ENCODE measurements around the gene PAN3. TPM values are rescaled to one million over a fixed set of nuclear protein-coding genes. Genes with fewer than 3 reads are reported as not detected.

Gene PAN3
- total RNA-seq, 1 donor from 2014 or later: 32.7 TPM

DNA sequence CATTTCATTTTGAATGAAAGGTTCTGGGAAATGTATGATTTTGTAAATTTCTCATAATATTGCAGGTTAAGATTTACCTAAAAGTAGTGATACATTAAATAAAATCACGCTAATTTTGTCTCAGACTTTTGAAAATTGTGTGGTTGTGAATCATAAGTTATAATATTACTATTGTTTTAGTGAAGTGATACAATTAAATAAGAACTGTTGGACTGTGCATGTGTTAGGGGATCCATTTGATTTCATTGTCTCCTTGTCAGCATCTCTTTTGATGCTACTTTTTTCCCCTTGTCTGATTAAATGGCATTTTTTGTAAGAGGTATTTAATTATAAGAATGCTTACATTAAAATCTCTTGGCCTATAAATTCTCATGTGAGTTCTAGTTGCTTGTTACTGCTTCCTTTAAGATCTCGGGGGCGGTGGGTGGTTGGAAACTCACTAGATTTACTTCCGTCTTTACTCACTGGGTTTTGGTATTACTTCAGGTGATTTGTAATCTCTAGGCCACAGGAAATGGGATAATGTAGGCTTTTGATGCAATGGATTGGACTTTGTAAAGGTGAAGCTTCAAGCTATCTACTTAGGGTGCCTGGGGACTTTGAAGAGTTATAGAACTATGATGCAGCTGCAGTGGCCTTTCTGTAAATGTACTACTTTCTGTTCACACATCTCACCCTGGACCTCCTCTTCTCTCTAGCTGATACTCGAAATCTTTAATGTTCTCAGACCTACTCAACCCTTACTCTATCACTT lies 66.5 kb downstream of the PAN3 start:
- Mint-ChIP-seq H3K36me3 (ENCODE audit: low read depth) (peaks cover 38% of the 10 kb centered on the region), H3K9me3 (peaks cover 8% of the 10 kb centered on the region), H3K27ac (peak overlapping the region; percentile 74), H3K27me3 (no peaks in the 10 kb centered on the region), H3K4me1 (peaks cover 17% of the 10 kb centered on the region), H3K4me3 (peak overlapping the region; percentile 28)
- DNase-seq: no peak
- intact Hi-C loops (cut with micrococcal nuclease): loop anchor here (1.0 kb wide), 3 partner anchors 58 to 66 kb away; no protein-coding TSS in a partner anchor

DNA sequence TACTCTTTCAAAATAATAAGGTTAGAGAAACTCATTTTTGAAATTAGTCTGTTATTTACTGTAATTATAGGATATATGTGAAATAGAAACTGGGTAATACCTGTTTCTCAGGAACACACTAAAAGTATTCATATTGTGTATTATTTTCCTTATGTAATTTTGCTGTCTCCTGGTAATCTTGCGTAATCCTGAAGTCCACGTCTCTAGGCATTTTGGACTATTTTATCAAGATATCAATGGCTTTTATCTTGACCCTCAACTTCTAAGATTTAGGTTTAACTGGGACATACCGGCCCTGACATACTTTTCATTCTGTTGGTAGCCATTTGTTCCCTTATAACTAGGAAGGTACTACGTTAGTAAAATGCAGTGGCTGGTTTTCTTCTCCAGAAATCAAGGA lies 80.3 kb downstream of the PAN3 start:
- no peak overlapping the region for H3K27ac Mint-ChIP-seq
- H3K27me3 Mint-ChIP-seq: no peaks in the 10 kb centered on the region
- no peak overlapping the region for H3K4me3 Mint-ChIP-seq
- DNase-seq: no peak
- peaks cover 1% of the 10 kb centered on the region for H3K4me1 Mint-ChIP-seq
- peaks cover 8% of the 10 kb centered on the region for H3K9me3 Mint-ChIP-seq
- intact Hi-C loops (cut with micrococcal nuclease): no loop called here
- peaks cover 18% of the 10 kb centered on the region for H3K36me3 Mint-ChIP-seq (ENCODE audit: low read depth)

DNA sequence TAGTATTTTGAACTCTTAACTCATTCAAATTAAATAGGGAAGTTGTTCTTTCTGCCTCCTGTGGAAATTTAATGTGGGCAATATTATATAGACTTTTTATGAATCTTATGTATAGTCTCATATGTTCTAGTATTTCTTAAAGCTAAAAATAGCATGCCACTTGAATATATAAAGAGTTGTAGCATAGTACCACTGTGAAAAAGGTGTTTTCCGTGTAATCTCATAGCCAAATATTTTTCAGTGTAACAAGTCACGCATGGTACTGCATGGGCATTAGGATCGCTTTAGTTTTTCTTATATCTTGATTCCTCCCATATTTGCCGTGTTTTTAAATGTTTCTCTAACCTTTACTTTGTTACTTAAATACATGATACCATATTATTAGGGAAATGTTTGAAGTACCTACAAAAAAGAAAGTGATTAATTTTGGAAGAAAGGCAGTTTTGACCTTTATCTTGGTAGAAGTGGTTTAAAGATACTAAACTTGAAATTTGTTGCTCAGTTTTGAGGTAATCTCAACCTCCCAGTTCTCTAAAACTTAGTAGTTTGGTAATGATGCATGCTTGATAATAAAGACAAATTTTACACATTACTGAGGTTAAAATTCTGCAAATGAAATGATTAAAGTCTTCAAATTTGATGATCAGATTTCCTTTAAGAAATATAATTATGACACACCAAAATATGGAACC lies 81.2 kb downstream of the PAN3 start:
- intact Hi-C loops (cut with micrococcal nuclease): no loop called here
- Mint-ChIP-seq H3K4me3 (no peak overlapping the region), H3K27me3 (no peaks in the 10 kb centered on the region), H3K27ac (no peak overlapping the region), H3K4me1 (peaks cover 1% of the 10 kb centered on the region), H3K9me3 (peaks cover 3% of the 10 kb centered on the region), H3K36me3 (ENCODE audit: low read depth) (peaks cover 16% of the 10 kb centered on the region)
- DNase-seq: no peak

DNA sequence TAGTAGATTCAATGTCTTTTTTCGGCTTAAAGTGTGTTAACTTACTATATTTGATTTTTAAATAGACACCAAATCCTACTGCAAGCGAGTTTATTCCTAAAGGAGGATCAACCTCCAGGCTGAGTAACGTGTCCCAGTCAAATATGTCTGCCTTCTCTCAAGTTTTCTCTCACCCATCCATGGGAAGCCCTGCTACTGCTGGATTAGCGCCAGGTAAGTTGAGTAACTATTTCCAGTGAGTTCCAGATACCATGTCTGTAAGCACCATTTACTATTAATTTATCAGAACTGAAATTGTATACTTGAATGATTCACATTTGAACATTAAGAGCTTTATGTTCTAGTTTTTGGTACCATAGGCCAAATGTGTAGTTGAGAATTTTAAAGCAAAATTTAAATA lies 81.8 kb downstream of the PAN3 start:
- Mint-ChIP-seq H3K27ac (no peak overlapping the region), H3K4me3 (no peak overlapping the region), H3K27me3 (no peaks in the 10 kb centered on the region), H3K36me3 (ENCODE audit: low read depth) (peaks cover 13% of the 10 kb centered on the region), H3K9me3 (no peaks in the 10 kb centered on the region), H3K4me1 (peaks cover 1% of the 10 kb centered on the region)
- no peak for DNase-seq
- intact Hi-C loops (cut with micrococcal nuclease): no loop called here

DNA sequence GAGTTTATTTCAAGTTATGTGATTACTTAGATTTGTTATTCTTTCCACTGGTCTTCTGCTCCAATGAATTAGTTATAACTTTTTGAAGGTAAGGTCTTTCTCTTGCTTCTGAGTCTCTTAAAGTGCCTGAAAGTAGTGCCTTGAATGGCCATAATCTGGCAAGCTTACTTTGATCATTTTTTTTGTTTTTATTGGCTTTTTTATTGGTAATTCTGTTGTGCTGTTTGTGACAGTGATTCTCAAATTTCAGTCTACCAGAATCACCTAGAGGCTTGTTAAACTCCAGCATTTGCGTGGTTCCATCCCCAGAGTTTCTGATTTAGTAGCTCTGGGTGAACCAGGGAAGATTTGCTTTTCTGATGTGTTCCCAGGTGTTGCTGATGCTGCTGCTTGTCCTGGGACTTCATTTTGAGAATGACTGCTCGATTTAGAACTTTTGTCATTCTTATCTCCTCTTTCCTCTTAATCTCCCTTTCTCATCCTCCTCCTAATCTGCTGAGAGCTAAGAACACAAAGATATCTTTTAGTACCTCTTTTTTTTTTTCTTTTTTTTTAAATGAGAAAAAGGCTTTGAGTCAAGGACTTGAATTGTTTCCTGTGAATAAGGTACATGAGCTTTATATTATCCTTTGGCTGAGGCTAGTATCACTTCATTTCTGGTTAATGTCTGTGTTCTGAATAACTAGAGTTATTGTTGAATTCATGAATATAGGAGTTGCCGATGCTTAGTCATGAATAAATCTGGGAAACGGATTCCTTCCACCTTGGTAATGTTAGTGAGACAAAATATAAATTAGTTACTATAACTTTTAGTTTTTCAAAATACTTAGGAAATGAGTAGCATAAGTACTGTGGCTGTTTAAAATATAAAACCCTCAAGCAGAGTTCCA lies 91.4 kb downstream of the PAN3 start:
- no peak overlapping the region for H3K4me3 Mint-ChIP-seq
- DNase-seq: no peak
- H3K9me3 Mint-ChIP-seq: no peaks in the 10 kb centered on the region
- peaks cover 16% of the 10 kb centered on the region for H3K36me3 Mint-ChIP-seq (ENCODE audit: low read depth)
- H3K4me1 Mint-ChIP-seq: no peaks in the 10 kb centered on the region
- intact Hi-C loops (cut with micrococcal nuclease): no loop called here
- H3K27ac Mint-ChIP-seq: no peak overlapping the region
- no peaks in the 10 kb centered on the region for H3K27me3 Mint-ChIP-seq

DNA sequence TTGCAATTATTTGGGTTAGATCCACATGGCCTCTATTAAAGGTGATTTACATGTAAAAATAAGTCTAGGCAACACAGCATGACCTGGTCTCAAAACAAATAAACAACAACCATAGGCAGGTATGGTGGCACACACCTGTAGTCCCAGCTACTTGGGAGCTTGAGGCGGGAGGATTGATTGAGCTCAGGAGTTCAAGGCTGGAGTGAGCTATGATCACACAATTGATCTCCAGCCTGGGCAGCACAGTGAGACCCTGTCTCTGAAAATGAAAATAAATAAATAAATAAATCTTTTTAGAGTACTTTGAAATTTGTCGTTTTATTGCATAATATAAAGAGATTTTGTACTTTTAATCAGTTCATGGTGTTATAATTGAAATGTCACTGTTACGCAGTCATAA lies 93.3 kb downstream of the PAN3 start:
- peaks cover 20% of the 10 kb centered on the region for H3K36me3 Mint-ChIP-seq (ENCODE audit: low read depth)

DNA sequence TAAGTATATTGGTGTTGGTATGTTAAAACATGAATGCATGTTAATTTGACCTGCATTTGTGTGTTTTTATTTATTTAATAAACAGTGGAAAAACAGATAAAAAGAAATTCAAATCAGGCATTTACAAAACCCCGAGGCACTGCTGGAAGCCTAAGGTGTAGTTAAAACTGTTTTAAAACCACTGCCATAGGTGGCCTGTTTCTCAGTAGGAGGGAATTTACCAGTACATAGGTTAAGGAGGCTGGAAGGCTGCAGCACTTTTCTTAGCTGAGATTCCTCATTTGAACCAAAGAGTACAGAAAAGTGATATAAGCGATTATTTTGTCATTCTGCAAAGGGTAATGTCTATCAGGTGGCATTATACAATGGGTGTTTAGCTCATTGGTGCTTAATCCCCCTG lies 99.6 kb downstream of the PAN3 start:
- DNase-seq: no peak
- Mint-ChIP-seq H3K27me3 (no peaks in the 10 kb centered on the region), H3K4me3 (no peak overlapping the region), H3K4me1 (no peaks in the 10 kb centered on the region), H3K36me3 (ENCODE audit: low read depth) (peaks cover 34% of the 10 kb centered on the region), H3K9me3 (no peaks in the 10 kb centered on the region), H3K27ac (no peak overlapping the region)
- intact Hi-C loops (cut with micrococcal nuclease): no loop called here

More for the DNA sequence above, 93.3 kb downstream of the PAN3 start:
- no peak for DNase-seq
- no peaks in the 10 kb centered on the region for H3K4me1 Mint-ChIP-seq
- no peaks in the 10 kb centered on the region for H3K9me3 Mint-ChIP-seq
- no peaks in the 10 kb centered on the region for H3K27me3 Mint-ChIP-seq
- intact Hi-C loops (cut with micrococcal nuclease): no loop called here
- H3K4me3 Mint-ChIP-seq: no peak overlapping the region
- H3K27ac Mint-ChIP-seq: no peak overlapping the region

DNA sequence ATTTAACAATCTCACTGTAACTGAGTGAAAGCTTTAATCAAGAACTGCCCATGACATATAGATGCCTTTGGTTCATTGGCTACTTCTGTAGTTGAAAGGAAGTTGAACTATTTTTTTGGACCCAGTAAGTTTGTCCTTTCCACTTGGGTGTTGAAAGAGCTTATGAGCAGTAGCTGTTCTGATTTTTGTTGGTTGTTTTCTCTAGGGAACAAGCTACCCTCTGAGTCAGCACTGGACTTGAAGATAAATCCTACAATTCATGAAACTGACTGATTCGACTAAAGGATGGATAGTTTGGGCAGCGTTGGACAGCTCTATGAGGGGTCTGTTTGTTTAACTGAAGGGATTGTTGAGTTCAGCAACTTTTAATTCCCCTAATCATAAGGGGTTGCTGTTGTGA lies 101.0 kb downstream of the PAN3 start:
- Mint-ChIP-seq H3K4me1 (no peaks in the 10 kb centered on the region), H3K4me3 (no peak overlapping the region), H3K27me3 (no peaks in the 10 kb centered on the region), H3K9me3 (no peaks in the 10 kb centered on the region), H3K36me3 (ENCODE audit: low read depth) (peaks cover 41% of the 10 kb centered on the region), H3K27ac (no peak overlapping the region)
- intact Hi-C loops (cut with micrococcal nuclease): no loop called here
- no peak for DNase-seq

DNA sequence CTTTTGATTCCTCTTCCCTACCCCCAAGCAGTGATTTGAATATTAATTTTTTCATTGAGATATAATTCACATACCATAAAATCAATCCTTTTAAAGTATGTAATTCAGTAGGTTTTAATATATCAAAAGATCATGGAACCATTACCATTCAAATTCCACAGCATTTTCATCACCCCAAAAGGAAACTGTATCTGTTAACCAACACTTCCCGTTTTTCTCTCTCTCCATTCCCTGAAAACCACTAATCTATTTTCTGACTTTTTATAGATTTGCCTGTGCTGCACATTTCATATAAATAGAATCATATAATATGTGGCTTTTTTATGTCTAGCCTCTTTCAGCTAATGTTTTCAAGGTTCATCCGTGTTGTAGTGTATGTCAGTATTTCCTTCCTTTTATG lies 107.1 kb downstream of the PAN3 start:
- intact Hi-C loops (cut with micrococcal nuclease): no loop called here
- Mint-ChIP-seq H3K27ac (no peak overlapping the region), H3K9me3 (peaks cover 20% of the 10 kb centered on the region), H3K27me3 (no peaks in the 10 kb centered on the region), H3K36me3 (ENCODE audit: low read depth) (peaks cover 59% of the 10 kb centered on the region), H3K4me1 (peaks cover 16% of the 10 kb centered on the region), H3K4me3 (no peak overlapping the region)
- no peak for DNase-seq

DNA sequence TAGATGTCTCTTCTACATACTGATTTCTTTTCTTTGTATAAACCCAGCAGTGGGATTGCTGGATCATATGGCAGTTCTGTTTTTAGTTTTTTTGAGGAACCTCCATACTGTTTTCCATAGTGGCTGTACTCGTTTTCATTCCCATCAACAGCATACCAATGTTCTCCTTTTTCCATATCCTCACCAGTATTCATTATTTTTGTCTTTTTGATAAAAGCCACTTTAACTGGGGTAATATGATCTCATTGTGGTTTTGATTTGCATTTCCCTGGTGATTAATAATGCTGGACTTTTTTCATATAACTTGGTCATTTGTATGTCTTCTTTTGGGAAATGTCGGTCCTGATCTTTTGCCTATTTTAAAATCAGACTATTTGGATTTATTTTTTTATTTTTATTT lies 108.5 kb downstream of the PAN3 start:
- Mint-ChIP-seq H3K4me1 (peaks cover 23% of the 10 kb centered on the region), H3K4me3 (no peak overlapping the region), H3K36me3 (ENCODE audit: low read depth) (peaks cover 57% of the 10 kb centered on the region), H3K9me3 (peaks cover 20% of the 10 kb centered on the region), H3K27me3 (no peaks in the 10 kb centered on the region), H3K27ac (no peak overlapping the region)
- DNase-seq: no peak
- intact Hi-C loops (cut with micrococcal nuclease): no loop called here

DNA sequence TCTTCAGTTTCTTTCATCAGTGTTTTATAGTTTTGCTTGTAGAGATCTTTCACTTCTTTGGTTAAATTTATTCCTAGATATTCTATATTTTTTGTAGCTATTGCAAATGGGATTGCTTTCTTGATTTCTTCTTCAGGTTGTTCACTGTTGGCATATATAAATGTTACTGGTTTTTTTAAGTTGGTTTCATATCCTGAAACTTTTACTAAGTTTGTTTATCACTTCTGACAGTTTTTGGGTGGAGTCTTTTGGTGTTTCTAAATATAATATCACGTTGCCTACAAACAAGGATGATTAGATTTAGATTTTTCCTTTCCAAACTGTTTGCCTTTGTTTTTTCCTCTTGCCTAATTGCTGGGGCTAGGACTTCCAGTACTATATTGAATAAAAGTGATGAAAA lies 109.7 kb downstream of the PAN3 start:
- Mint-ChIP-seq H3K27ac (no peak overlapping the region), H3K27me3 (no peaks in the 10 kb centered on the region), H3K4me3 (peak overlapping the region; percentile 11), H3K4me1 (peaks cover 23% of the 10 kb centered on the region), H3K9me3 (peaks cover 20% of the 10 kb centered on the region), H3K36me3 (ENCODE audit: low read depth) (peaks cover 49% of the 10 kb centered on the region)
- intact Hi-C loops (cut with micrococcal nuclease): no loop called here
- DNase-seq: no peak

DNA sequence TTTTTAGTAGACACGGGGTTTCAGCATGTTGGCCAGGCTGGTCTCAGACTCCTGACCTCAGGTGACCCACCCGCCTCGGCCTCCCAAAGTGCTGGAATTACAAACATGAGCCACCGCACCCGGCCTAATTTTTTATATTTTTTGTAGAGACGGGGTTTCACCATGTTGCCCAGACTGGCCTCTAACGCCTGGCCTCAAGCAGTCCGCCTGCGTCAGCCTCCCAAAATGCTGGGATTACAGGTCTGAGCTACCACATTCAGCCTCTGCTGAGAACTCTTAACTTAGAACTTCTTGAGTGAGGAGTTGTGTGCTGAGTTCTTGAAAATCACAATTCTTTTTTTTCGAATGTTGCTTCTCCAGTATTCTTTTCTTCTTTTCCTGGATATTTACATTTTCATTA lies 112.2 kb downstream of the PAN3 start:
- H3K27ac Mint-ChIP-seq: no peak overlapping the region

DNA sequence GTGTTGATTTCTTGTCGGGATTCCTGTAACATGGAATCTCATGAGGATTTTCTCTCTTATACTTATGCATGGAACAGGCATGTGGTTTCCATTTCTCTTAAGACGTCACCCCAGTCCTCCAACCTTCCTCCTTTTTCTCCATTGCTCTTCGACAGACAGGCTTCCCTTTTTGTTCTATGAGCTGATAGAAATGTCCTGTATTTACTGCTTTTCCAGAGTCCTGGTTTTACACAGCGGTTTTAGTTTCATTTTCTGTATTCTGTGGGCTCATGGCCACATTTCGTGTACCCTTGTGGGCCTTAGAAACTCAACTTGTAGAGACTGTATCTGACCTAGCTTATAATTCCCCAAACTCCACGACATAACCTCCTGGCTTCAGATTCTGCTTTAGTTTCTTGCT lies 113.1 kb downstream of the PAN3 start:
- H3K9me3 Mint-ChIP-seq: peaks cover 17% of the 10 kb centered on the region
- H3K27ac Mint-ChIP-seq: no peak overlapping the region
- intact Hi-C loops (cut with micrococcal nuclease): no loop called here
- peaks cover 26% of the 10 kb centered on the region for H3K4me1 Mint-ChIP-seq
- H3K36me3 Mint-ChIP-seq (ENCODE audit: low read depth): peaks cover 48% of the 10 kb centered on the region
- DNase-seq: no peak
- no peaks in the 10 kb centered on the region for H3K27me3 Mint-ChIP-seq
- no peak overlapping the region for H3K4me3 Mint-ChIP-seq

More for the DNA sequence above, 112.2 kb downstream of the PAN3 start:
- H3K27me3 Mint-ChIP-seq: no peaks in the 10 kb centered on the region
- peaks cover 20% of the 10 kb centered on the region for H3K9me3 Mint-ChIP-seq
- no peak for DNase-seq
- H3K4me1 Mint-ChIP-seq: peaks cover 28% of the 10 kb centered on the region
- intact Hi-C loops (cut with micrococcal nuclease): no loop called here
- peaks cover 48% of the 10 kb centered on the region for H3K36me3 Mint-ChIP-seq (ENCODE audit: low read depth)
- no peak overlapping the region for H3K4me3 Mint-ChIP-seq

DNA sequence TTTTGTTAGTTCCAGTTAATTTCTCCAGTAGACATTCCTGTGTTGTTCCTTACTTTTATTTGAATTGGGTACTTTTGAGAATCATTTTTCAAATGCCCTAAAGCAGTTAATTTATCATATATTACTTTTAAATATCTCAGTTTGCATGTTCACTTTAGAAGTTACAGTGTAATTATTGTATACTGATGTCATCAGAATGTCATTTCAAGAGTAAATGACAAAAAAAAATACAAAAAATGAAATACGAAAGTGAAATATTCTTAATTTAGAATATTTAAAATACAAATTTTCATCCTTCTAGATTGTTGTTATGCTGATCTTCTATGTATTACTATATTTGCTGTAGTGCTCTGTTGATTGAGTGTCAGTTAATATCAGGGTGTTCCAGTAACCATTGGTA lies 114.2 kb downstream of the PAN3 start:
- peaks cover 47% of the 10 kb centered on the region for H3K36me3 Mint-ChIP-seq (ENCODE audit: low read depth)
- H3K27ac Mint-ChIP-seq: no peak overlapping the region
- intact Hi-C loops (cut with micrococcal nuclease): loop anchor here (2.0 kb wide), 1 partner anchor 14 kb away; no protein-coding TSS in a partner anchor
- DNase-seq: no peak
- H3K9me3 Mint-ChIP-seq: peaks cover 7% of the 10 kb centered on the region
- H3K27me3 Mint-ChIP-seq: no peaks in the 10 kb centered on the region
- no peak overlapping the region for H3K4me3 Mint-ChIP-seq
- H3K4me1 Mint-ChIP-seq: peaks cover 21% of the 10 kb centered on the region

Data from activated CD4-positive, alpha-beta T cell treated with anti-CD3 and anti-CD28 coated beads, Interleukin-2, amount 10 ng/mL, durations not matched to agents 24 days and 14 days (primary cell).